Measurements from ENCODE around the gene AQP5.

Gene AQP5

DNA sequence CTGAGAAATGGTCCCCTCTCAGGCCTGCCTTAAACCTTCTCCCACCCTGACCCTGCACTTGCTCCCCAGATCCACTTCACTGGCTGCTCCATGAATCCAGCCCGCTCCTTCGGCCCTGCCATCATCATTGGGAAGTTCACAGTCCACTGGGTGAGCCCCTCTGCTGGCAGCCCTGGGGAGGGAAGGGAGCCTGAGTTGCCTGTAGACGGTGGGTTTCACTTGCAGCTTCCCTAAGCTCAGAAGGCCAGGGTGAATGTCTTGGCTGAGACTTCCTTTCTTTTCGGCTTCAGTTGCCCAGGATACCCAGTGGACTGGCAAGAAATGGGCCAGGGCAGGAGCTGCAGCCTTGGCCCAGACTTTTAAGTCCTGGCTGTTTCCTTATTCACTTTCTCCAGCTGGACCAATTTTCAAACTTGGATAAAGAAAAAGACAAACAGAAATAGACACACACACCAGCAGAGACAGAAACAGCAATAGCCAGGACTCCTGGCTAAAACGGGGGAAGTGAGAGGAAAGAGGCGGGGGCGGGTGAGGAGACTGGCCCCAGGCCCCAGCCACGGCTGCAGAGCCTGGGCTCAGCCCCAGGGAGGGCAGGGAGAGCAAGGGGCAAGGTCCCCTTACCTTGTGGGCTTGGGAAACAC is 13.1 kb downstream of the AQP5 start:
- no peak overlapping the region for H3K4me3 ChIP-seq (ENCODE audit: low read depth, low read length)
- TF ChIP-seq, protein P1, sequence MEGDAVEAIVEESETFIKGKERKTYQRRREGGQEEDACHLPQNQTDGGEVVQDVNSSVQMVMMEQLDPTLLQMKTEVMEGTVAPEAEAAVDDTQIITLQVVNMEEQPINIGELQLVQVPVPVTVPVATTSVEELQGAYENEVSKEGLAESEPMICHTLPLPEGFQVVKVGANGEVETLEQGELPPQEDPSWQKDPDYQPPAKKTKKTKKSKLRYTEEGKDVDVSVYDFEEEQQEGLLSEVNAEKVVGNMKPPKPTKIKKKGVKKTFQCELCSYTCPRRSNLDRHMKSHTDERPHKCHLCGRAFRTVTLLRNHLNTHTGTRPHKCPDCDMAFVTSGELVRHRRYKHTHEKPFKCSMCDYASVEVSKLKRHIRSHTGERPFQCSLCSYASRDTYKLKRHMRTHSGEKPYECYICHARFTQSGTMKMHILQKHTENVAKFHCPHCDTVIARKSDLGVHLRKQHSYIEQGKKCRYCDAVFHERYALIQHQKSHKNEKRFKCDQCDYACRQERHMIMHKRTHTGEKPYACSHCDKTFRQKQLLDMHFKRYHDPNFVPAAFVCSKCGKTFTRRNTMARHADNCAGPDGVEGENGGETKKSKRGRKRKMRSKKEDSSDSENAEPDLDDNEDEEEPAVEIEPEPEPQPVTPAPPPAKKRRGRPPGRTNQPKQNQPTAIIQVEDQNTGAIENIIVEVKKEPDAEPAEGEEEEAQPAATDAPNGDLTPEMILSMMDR (IDR thresholded peaks at IDR 0.05; ENCODE audit: borderline replicate concordance, insufficient read depth, low read depth, low read length), result no peak

DNA sequence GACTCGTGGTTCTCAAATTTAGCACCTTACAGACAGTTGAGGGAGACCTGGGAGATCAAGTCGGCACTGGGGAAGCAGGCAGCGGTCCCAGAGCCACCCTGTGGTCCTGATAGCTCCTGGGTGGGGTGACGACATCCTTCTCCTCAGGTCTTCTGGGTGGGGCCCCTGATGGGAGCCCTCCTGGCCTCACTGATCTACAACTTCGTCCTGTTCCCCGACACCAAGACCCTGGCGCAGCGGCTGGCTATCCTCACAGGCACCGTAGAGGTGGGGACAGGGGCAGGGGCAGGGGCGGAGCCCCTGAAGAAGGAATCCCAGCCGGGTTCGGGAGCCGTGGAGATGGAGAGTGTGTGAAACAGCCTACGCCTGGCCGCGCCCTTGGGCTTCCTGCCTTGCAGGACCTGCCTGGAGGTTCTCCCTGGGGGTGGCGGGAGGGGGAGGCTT is 13.7 kb downstream of the AQP5 start:
- no peak overlapping the region for H3K4me3 ChIP-seq (ENCODE audit: low read depth, low read length)
- TF ChIP-seq, protein P1 (IDR thresholded peaks at IDR 0.05; ENCODE audit: borderline replicate concordance, insufficient read depth, low read depth, low read length), result no peak

DNA sequence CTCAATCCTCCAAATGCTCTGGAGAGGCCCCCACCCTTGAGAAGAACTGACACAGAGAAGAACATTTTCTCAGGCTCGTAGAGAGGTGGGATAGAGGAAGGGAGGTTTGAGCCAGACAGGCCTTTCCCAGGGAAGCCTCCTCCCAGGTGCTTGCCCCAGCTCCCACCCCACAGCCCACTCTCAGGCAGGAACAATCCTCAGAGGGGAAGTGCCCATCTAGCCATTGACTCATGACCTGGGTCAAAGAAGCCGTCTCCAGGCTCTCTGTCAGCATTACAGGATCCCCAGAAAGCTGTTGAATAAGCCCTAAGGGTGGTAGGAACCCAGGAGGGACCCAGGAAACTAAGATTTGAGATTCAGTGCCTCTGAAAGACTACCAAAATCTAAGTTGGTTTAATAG is 14.9 kb downstream of the AQP5 start:
- TF ChIP-seq, protein P1 (IDR thresholded peaks at IDR 0.05; ENCODE audit: borderline replicate concordance, insufficient read depth, low read depth, low read length), result no peak
- no peak overlapping the region for H3K4me3 ChIP-seq (ENCODE audit: low read depth, low read length)

DNA sequence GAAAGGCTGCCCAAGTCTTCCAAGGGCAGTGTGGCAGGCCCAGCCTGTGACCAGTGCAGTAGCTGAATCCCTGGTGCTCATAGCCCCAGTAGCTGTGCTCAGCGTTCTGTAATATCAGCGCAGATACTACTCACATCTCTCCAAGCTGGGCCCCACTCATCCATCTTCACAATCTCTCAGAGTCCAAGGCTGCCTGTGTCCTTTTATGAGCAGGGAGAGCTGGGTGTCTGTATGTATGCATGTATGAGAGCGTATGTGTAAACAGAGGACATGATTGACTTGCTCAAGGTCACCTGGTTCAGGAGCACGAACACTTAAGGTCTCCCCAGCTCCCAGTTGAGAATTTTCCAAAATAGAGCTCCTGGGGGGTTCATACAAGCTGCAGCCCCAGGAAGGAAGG is 16.5 kb downstream of the AQP5 start:
- TF ChIP-seq, protein P1 (IDR thresholded peaks at IDR 0.05; ENCODE audit: borderline replicate concordance, insufficient read depth, low read depth, low read length), result no peak
- H3K4me3 ChIP-seq (ENCODE audit: low read depth, low read length), result no peak overlapping the region

DNA sequence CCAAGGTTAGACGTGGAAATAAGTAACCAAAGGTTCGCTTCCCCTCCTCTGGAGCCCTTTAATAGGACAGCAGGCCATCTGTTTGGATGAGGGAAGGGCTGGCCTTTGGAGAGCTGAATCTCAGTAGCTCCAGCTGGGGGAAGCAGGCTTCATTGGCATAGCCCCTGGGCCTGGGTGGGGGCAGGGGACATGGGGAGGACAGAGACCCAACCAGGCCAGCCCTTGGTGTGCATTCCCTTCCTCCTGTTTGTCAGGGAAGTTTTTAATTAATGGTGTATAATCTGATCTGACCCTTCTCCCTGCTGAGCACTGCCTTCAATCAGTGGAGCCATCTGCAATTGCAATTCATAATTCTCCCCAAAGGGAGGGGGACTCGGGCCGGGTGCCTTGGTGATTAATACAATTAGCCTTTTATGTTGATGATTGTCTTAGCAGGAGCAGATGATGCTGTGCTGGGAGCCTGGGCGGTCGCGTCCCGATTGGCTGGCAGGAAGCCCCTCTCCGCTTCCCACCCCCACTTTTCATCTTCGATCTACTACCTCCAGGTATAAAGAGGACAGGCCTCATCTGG is 17.4 kb downstream of the AQP5 start:
- no peak overlapping the region for H3K4me3 ChIP-seq (ENCODE audit: low read depth, low read length)
- TF ChIP-seq, protein P1 (IDR thresholded peaks at IDR 0.05; ENCODE audit: borderline replicate concordance, insufficient read depth, low read depth, low read length), result no peak

DNA sequence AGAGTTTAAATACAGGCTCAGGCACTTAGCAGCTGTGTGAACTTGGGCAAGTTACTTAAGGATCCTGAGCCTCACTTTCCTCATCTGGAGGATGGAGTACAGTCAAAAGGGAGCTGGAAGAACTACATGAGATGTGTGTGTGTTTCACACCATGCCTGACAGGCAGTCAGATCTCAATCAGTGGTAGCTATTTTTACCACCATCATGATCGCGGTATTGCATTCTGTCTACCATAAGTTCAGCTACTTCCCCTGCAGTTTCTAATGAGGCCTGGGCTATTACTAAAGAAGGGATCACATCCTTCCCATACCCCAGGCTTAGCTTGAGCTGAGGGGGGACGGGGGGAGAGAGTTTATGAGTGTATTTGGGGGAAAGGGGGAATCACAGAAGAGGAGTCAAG is 18.1 kb downstream of the AQP5 start:
- H3K4me3 ChIP-seq (ENCODE audit: low read depth, low read length), result no peak overlapping the region

More for the DNA sequence above, 18.1 kb downstream of the AQP5 start:
- TF ChIP-seq, protein P1 (IDR thresholded peaks at IDR 0.05; ENCODE audit: borderline replicate concordance, insufficient read depth, low read depth, low read length), result no peak
